ENCODE data around the gene TBC1D5.

Gene TBC1D5

GRCh38 chr3:17589888-17590287 is 152.5 kb downstream of the TBC1D5 start:
- DNase-seq (ENCODE audit: low spot score), result no peak

GRCh38 chr3:17588422-17588821 is 154.0 kb downstream of the TBC1D5 start:
- DNase-seq (ENCODE audit: low spot score), result no peak

DNA sequence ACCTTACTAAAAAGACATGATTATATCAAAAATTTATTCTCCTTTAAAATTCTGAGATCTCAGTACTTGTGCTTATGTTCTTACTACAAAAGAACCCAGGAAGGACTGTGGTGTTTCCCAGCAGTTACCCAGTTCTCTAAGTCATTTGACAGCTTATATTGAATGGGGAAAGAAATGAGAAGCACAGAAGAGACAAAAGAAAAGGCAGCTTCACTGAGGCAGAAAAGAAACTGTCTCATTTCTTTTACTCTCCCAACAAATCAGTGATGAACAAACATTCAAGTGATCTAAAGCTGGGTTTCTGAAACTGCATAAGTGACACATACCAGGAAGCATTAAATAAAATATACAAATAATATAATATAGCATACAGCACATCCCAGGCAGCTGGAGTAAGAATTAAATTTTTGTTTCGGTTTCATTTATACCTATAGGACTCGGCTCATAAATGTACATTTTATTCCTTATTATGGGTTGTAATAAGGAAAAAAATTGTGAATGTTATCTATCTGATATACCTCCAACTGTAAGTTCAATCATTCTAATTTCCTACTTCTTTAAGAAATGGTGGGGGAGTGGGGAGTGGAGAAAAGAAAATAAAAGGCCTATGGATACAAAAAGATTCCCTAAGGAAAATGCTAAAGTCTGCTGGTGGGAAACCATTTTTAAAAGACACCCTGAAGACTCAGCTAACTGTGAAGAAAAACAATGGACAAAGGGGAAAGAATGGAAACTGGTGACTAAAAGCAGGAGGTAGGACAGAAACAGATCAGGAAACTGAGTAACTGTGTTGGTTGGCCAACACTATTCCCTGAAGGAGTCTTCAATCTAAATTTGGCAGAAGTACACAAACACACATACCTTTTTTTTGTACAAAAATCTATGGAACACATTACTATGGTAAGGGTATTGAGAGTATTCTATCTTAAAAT is 156.8 kb downstream of the TBC1D5 start:
- DNase-seq (ENCODE audit: low spot score), result no peak

GRCh38 chr3:17584066-17584465 is 158.4 kb downstream of the TBC1D5 start:
- DNase-seq (ENCODE audit: low spot score), result no peak

DNA sequence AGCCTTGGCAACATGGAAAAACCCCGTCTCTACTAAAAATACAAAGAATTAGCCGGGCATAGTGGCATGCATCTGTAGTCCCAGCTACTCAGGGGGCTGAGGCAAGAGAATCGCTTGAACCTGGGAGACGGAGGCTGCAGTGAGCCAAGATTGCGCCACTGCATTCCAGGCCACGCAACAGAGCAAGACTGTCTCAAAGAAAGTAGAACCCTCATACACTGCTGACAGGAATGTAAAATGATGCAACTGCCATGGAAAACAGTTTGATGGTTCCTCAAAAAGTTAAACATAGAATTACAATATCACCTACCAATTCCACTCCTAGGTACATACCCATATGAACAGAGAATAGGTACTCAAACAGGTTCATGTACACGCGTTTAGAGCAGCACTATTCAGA is 158.9 kb downstream of the TBC1D5 start:
- DNase-seq (ENCODE audit: low spot score), result no peak

- DNase-seq (ENCODE audit: low spot score), result no peak
Measured at GRCh38 chr3:17581421-17582080, 160.9 kb downstream of the TBC1D5 start.

DNA sequence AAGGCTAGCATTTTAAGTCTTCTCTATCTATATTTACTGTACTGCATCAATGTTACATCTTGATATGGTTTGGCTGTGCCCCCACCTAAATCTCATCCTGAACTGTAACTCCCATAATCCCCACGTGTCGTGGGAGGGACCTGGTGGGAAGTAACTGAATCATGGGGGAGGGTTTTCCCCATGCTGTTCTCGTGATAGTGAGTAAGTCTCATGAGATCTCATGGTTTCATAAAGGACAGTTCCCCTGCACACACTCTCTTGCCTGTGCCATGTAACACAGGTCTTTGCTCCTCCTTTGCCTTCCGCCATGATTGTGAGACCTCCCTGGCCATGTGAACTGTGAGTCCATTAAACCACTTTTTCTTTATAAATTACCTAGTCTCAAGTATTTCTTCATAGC is 161.5 kb downstream of the TBC1D5 start:
- DNase-seq (ENCODE audit: low spot score), result no peak

GRCh38 chr3:17579289-17580031 is 163.0 kb downstream of the TBC1D5 start:
- DNase-seq (ENCODE audit: low spot score), result no peak

GRCh38 chr3:17577796-17578520 is 164.5 kb downstream of the TBC1D5 start:
- no peak for DNase-seq (ENCODE audit: low spot score)

DNA sequence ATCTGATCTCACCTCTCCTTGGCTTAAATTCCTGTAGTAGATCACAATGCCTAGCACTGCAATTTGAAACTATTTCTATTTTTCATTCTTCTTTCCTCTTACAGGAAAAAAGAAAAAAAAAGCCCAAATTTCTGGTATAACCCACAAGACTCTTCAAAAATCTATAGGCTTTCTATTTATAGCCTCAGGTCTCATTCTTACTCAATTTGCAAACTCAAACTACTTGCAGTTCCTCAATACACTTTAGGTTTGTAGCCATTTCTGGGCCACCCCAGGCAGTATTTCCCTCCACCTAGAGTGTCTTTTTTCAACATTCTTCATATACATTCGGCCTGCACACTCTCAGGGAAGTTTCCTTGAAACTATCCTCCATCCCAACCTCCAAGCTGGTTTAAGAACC is 169.0 kb downstream of the TBC1D5 start:
- DNase-seq (ENCODE audit: low spot score), result no peak

DNA sequence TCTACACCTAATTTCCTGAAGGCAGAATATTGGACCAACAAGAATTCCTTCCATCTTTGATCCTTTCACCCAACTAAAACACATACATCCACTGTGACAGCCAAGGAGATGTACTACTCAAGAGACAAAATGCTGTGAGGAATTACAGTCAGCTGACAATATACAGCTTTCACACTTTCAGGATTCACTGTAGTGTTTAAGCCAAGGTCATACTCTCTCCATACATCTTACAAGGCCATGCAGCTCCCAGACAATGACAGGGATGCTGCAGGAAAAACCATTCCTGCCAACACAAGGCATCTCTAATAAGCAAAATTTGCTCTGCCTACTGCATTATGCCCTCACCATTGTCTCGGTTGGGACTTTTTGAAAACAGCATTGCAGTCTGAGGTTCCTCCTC is 170.7 kb downstream of the TBC1D5 start:
- DNase-seq (ENCODE audit: low spot score), result no peak

GRCh38 chr3:17562845-17563244 is 179.6 kb downstream of the TBC1D5 start:
- no peak for DNase-seq (ENCODE audit: low spot score)

DNA sequence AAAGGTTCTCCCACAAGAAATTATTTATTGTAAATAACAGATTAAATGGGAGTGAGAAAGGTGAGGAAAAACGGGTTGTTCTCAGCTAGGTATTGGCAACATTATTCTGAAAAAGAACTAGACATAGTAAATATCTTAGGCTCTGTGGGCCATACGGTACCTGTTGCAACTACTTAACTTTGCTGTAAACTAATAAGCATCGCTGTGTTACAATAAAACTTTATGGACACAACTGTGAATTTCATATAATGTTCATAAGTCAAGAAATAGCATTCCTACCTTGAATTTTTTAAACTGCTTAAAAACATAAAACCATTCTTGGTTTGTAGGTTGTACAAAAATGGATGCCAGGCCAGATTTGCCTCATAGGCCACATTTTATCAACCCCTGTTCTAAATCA is 183.9 kb downstream of the TBC1D5 start:
- no peak for DNase-seq (ENCODE audit: low spot score)

- DNase-seq (ENCODE audit: low spot score), result no peak
Measured at GRCh38 chr3:17557749-17558463, 184.5 kb downstream of the TBC1D5 start.

DNA sequence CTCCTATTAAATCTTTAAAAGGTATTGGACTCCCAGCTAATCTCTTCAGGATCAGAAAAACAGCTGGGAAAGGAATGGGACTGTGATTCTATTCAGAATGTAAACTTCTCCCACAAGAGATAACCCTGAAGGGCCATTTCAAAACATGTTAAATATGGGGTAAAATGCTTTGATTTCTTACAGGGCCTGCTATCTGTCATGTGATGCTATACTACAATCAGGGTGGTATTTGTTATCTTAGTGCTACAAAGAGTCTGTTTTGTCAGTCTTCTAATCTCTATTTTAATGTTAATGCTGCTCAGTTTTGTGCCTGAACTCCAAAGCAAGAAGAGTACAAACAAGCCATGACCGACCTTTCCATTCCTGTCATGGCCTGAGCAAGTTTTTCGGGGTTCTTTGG is 186.9 kb downstream of the TBC1D5 start:
- DNase-seq (ENCODE audit: low spot score), result no peak

DNA sequence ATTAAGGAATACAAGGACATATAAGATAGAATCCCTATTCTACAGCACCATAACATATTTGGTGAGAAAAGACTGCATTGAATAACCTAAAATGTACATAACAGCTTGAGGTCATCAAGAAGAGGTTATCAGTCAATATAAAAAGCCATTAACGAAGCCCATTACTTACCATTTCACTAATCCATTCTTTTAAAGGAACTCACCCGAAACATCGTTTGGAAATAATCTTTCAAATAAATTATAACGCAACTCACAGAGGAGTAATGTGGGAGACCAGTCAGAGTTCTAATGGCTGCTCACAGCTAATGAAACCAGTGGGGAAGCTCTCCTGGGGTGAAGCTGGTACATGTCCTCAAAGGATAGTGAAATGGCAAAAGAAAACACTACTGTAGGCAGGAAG is 188.4 kb downstream of the TBC1D5 start:
- DNase-seq (ENCODE audit: low spot score), result no peak

- no peak for DNase-seq (ENCODE audit: low spot score)
Measured at GRCh38 chr3:17553080-17553479, 189.4 kb downstream of the TBC1D5 start.

DNA sequence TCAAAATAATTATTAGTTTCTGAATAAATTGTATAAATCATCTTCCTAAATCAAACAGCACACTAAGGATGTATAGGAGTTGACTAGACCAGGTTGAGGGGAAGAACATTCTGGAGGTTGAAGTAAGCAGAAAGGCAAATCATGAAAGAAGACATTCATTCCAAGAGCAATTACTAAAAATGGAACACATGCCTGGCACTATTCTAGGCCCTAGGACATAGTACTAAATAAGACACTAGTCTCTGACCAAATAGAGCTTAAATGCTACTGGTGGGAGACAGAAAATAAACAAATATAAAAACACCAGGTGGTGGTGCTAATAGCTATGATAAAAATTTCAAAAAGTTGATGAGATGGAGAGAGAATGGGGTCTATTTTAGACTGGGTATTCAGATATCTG is 190.1 kb downstream of the TBC1D5 start:
- DNase-seq (ENCODE audit: low spot score), result no peak

DNA sequence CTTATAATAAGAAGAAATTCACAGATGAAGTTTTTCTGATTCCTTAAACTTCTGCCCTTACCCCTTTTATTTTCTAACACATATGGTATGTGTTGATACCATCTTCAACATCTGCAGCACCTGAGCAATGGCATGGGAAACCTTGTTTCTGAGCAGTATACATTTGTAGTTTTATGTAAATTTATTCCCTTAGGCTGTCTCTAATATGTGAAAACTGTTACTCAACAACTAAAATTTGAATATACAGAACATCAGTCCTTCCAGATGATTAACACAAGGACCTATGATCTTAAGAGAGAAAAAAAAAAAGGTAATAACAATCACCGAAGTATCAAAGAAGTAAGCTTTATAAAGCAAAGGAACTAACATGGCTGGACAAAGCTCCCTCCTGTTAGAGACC is 190.5 kb downstream of the TBC1D5 start:
- DNase-seq (ENCODE audit: low spot score), result no peak

- DNase-seq (ENCODE audit: low spot score), result no peak
Measured at GRCh38 chr3:17551333-17551732, 191.1 kb downstream of the TBC1D5 start.

DNA sequence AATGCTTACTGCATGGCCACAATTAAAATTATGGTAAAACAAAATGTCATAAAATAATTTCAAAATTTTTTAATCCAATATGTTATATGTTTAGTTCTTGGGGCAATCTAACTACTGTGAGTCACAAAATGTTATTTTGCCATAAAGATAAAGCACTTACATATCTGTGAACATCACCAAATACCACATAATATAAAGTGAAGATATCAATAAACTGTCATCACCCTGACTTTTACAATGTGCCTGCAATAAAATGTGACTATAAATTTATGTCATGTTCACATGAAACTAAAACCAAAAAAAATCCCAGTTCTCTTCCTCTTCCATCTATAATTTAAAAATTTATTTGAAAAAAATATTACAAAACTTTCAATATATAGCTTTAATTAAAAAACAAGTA is 191.8 kb downstream of the TBC1D5 start:
- no peak for DNase-seq (ENCODE audit: low spot score)

Data from SW480 (cell line).